CD4-positive, alpha-beta T cell treated with Interleukin-12 subunit alpha and Interleukin-12 subunit beta, for 1 hour (primary cell): ENCODE data around the gene NDUFB8.

Source experiments
- DNase-seq: peaks from one replicate; pipeline ENCODE4 v3.0.0-alpha.2; 2020

NDUFB8 gene

GRCh38 chr10:100535715-100536353, 6.2 kb upstream of the NDUFB8 start, which contains the start of gene HIF1AN:
HIF1AN (plus strand) TSS chr10:100535943; CDS start chr10:100535959, 16 bp downstream.
- peak; percentile 94 for DNase-seq

GRCh38 chr10:100535338-100535714, 5.7 kb upstream of the NDUFB8 start:
- no peak for DNase-seq

GRCh38 chr10:100534726-100535125, 5.1 kb upstream of the NDUFB8 start:
- DNase-seq, result no peak

- DNase-seq, result no peak
Measured at GRCh38 chr10:100531761-100532160, 2.1 kb upstream of the NDUFB8 start.

- DNase-seq, result no peak
Measured at GRCh38 chr10:100528921-100529474, 673 bp downstream of the NDUFB8 start.

- DNase-seq, result peak; percentile 62
Measured at GRCh38 chr10:100528123-100528886, 1.4 kb downstream of the NDUFB8 start.

- DNase-seq, result no peak
Measured at GRCh38 chr10:100524638-100525037, 5.0 kb downstream of the NDUFB8 start.

- DNase-seq, result no peak
Measured at GRCh38 chr10:100524206-100524605, 5.5 kb downstream of the NDUFB8 start.

- DNase-seq, result no peak
Measured at GRCh38 chr10:100522945-100523344, 6.7 kb downstream of the NDUFB8 start.

- DNase-seq, result no peak
Measured at GRCh38 chr10:100522107-100522801, 7.4 kb downstream of the NDUFB8 start.

- DNase-seq, result no peak
Measured at GRCh38 chr10:100520811-100521210, 8.9 kb downstream of the NDUFB8 start.

GRCh38 chr10:100519311-100520051, 10.2 kb downstream of the NDUFB8 start, which contains the start of gene SEC31B:
SEC31B (minus strand) TSS chr10:100519861; CDS start chr10:100516952, 2,909 bp downstream.
- no peak for DNase-seq

- peak; percentile 68 for DNase-seq
Measured at GRCh38 chr10:100518761-100519241, 10.9 kb downstream of the NDUFB8 start.

GRCh38 chr10:100516847-100517246, 12.8 kb downstream of the NDUFB8 start:
- no peak for DNase-seq

- no peak for DNase-seq
Measured at GRCh38 chr10:100515612-100516011, 14.1 kb downstream of the NDUFB8 start.

GRCh38 chr10:100510533-100511308, 18.9 kb downstream of the NDUFB8 start:
- DNase-seq, result peak; percentile 80

GRCh38 chr10:100509241-100509840, 20.3 kb downstream of the NDUFB8 start:
- peak; percentile 40 for DNase-seq

GRCh38 chr10:100508691-100509150, 20.9 kb downstream of the NDUFB8 start:
- DNase-seq, result peak; percentile 78

GRCh38 chr10:100508266-100508665, 21.4 kb downstream of the NDUFB8 start:
- no peak for DNase-seq

- no peak for DNase-seq
Measured at GRCh38 chr10:100507357-100507732, 22.3 kb downstream of the NDUFB8 start.
